ENCODE data around the gene ETV5.

DNA sequence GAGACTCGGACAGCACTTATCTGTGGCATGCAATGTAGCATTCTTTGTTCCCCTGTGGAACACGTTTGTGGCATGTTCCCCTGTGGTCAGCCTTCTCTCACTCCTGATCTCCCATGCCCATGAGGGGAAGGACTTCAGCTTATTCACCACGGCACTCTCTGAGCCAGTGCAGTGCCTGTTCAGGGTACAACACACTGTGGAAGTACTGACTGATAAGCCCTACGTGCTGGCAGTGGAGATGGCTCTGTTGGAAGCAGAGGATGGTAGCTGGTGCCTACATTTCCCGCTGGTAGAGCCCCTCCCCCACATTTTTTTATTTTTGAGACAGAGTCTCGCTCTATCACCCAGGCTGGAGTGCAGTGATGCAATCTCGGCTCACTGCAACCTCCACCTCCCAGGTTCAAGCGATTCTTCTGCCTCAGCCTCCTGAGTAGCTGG is 43.5 kb upstream of the ETV5 start:
- TF ChIP-seq POLR2AphosphoS5 (IDR thresholded peaks at IDR 0.05; ENCODE audit: low read depth, low read length) (no peak), SPI1 (IDR thresholded peaks at IDR 0.05; ENCODE audit: low read depth, low read length) (no peak), TAF1 (IDR thresholded peaks at IDR 0.05; ENCODE audit: low read depth, low read length) (no peak), POLR2A (IDR thresholded peaks at IDR 0.05; ENCODE audit: low read depth, low read length) (no peak), POU2F2 (IDR thresholded peaks at IDR 0.05; ENCODE audit: low read depth, low read length) (no peak), PAX5 (IDR thresholded peaks at IDR 0.05; ENCODE audit: insufficient read depth, low read length, severe bottlenecking) (no peak)
